Fibroblast of lung (primary cell): ENCODE measurements around the gene ADCYAP1R1.

Source experiments
- CTCF ChIP-seq, 2 donors: IDR thresholded peaks in 1 of 2; conservative IDR thresholded peaks in 1 of 2; 1 replicate in 1 of 2; 2 replicates in 1 of 2; pipeline ENCODE4 v1.5.1; 2011 to 2012; ENCODE audit warnings: low read length in 2 of 2, control low read depth in 1 of 2, inconsistent platforms in 1 of 2, low read depth in 1 of 2, mild to moderate bottlenecking in 1 of 2
- EZH2 ChIP-seq: IDR thresholded peaks from 2 replicates; pipeline ENCODE4 v1.5.1; 2012; ENCODE audit warnings: low read length, control low read depth, mild to moderate bottlenecking; ENCODE audit errors: missing control alignments

GRCh38 chr7:31096198-31096876 lies 44.2 kb downstream of the ADCYAP1R1 start:
- TF ChIP-seq CTCF (conservative IDR thresholded peaks at IDR 0.05 in 1 of 2, IDR thresholded peaks at IDR 0.05 in 1 of 2; ENCODE audit: low read depth in 1 of 2, low read length in 2 of 2) (no peak), EZH2 (no peak)
